HEK293 (cell line): ENCODE measurements around the gene WDFY2.

Experiments
- CTCF ChIA-PET: fragments of 350-600 bp; formaldehyde crosslinking; extraction: SDS; loops from one replicate; lab custom pipeline; 2021; ENCODE audit warnings: antibody characterized with exemption; lab: Yijun Ruan, JAX
- POLR2A ChIA-PET: fragments of 300-600 bp; formaldehyde crosslinking; extraction: SDS; loops from one replicate; lab custom pipeline; 2020; ENCODE audit warnings: antibody characterized with exemption, inconsistent platforms; lab: Yijun Ruan, JAX
- H3K27ac ChIP-seq: fragments of 200-500 bp; sonication (Bioruptor generic); 2 replicates; pipeline ENCODE4 v1.5.1; 2014; ENCODE audit warnings: low read depth, low read length, control low read depth, inconsistent platforms; ENCODE audit errors: extremely low read depth
- H3K36me3 ChIP-seq, 2 experiments: fragments of 200-500 bp in 1 of 2; sonication (Bioruptor generic) in 1 of 2; 1 replicate in 1 of 2; 2 replicates in 1 of 2; pipeline ENCODE4 v1.5.1; 2014 to 2017; ENCODE audit warnings: inconsistent platforms in 2 of 2, low read length in 2 of 2; ENCODE audit not compliant: control insufficient read depth in 2 of 2, insufficient read depth in 1 of 2
- H3K4me1 ChIP-seq: fragments of 200-500 bp; sonication (Bioruptor generic); 2 replicates; pipeline ENCODE4 v1.5.1; 2014; ENCODE audit warnings: mild to moderate bottlenecking, low read length, inconsistent platforms; ENCODE audit not compliant: control insufficient read depth, insufficient read depth
- H3K4me3 ChIP-seq: 2 replicates; pipeline ENCODE4 v1.5.1; 2011; ENCODE audit warnings: low read depth, mild to moderate bottlenecking, control low read depth, low read length, moderate library complexity
- H3K9me3 ChIP-seq: fragments of 200-500 bp; sonication (Bioruptor generic); 2 replicates; pipeline ENCODE4 v1.5.1; 2014; ENCODE audit warnings: low read depth, low read length, inconsistent platforms; ENCODE audit not compliant: control insufficient read depth, insufficient read depth
- BCL11B ChIP-seq: fragments of 450-650 bp; formaldehyde crosslinking; IDR thresholded peaks from 2 replicates; pipeline ENCODE4 v1.5.1; 2016; ENCODE audit warnings: low read depth, missing biosample characterization, missing genetic modification characterization
- GLI4 ChIP-seq: fragments of 450-650 bp; formaldehyde crosslinking; IDR thresholded peaks from 2 replicates; pipeline ENCODE4 v1.5.1; 2016; ENCODE audit warnings: missing biosample characterization, missing genetic modification characterization
- GLIS2 ChIP-seq: fragments of 450-650 bp; formaldehyde crosslinking; IDR thresholded peaks from 2 replicates; pipeline ENCODE4 v1.5.1; 2016; ENCODE audit warnings: missing biosample characterization, missing genetic modification characterization
- KLF16 ChIP-seq: fragments of 450-650 bp; formaldehyde crosslinking; IDR thresholded peaks from 2 replicates; pipeline ENCODE4 v1.5.1; 2017; ENCODE audit warnings: missing biosample characterization, missing genetic modification characterization
- KLF7 ChIP-seq: fragments of 450-650 bp; formaldehyde crosslinking; IDR thresholded peaks from 2 replicates; pipeline ENCODE4 v1.5.1; 2016; ENCODE audit warnings: missing biosample characterization, missing genetic modification characterization, borderline replicate concordance
- MEIS1 ChIP-seq: sonication (generic); formaldehyde crosslinking; IDR thresholded peaks from 2 replicates; pipeline ENCODE4 v1.8.1; 2022; ENCODE audit warnings: missing genetic modification reagents, mild to moderate bottlenecking, borderline replicate concordance
- YY1 ChIP-seq: fragments of 450-650 bp; formaldehyde crosslinking; IDR thresholded peaks from 2 replicates; pipeline ENCODE4 v1.5.1; 2018; ENCODE audit warnings: missing biosample characterization, missing genetic modification characterization
- ZBTB1 ChIP-seq: fragments of 450-650 bp; formaldehyde crosslinking; IDR thresholded peaks from 2 replicates; pipeline ENCODE4 v1.5.1; 2016; ENCODE audit warnings: missing biosample characterization, missing genetic modification characterization
- ZEB2 ChIP-seq: fragments of 450-650 bp; formaldehyde crosslinking; IDR thresholded peaks from 2 replicates; pipeline ENCODE4 v1.5.1; 2016; ENCODE audit warnings: missing biosample characterization, missing genetic modification characterization
- ZNF121 ChIP-seq: fragments of 450-650 bp; formaldehyde crosslinking; IDR thresholded peaks from 2 replicates; pipeline ENCODE4 v1.5.1; 2016; ENCODE audit warnings: missing biosample characterization, missing genetic modification characterization
- ZNF146 ChIP-seq: fragments of 450-650 bp; formaldehyde crosslinking; IDR thresholded peaks from 2 replicates; pipeline ENCODE4 v1.5.1; 2016; ENCODE audit warnings: missing biosample characterization, missing genetic modification characterization
- ZNF311 ChIP-seq: fragments of 450-650 bp; formaldehyde crosslinking; IDR thresholded peaks from 2 replicates; pipeline ENCODE4 v1.5.1; 2017; ENCODE audit warnings: missing biosample characterization, missing genetic modification characterization, borderline replicate concordance
- ZNF416 ChIP-seq: fragments of 450-650 bp; formaldehyde crosslinking; IDR thresholded peaks from 2 replicates; pipeline ENCODE4 v1.5.1; 2016; ENCODE audit warnings: missing biosample characterization, missing genetic modification characterization
- ZNF501 ChIP-seq: fragments of 450-650 bp; formaldehyde crosslinking; IDR thresholded peaks from 2 replicates; pipeline ENCODE4 v1.5.1; 2016; ENCODE audit warnings: missing biosample characterization, missing genetic modification characterization
- ZNF530 ChIP-seq: fragments of 450-650 bp; formaldehyde crosslinking; IDR thresholded peaks from 2 replicates; pipeline ENCODE4 v1.5.1; 2016; ENCODE audit warnings: low read depth, missing biosample characterization, missing genetic modification characterization
- ZNF548 ChIP-seq: fragments of 450-650 bp; formaldehyde crosslinking; IDR thresholded peaks from 2 replicates; pipeline ENCODE4 v1.5.1; 2016; ENCODE audit warnings: missing biosample characterization, missing genetic modification characterization
- ZNF555 ChIP-seq: fragments of 450-650 bp; formaldehyde crosslinking; conservative IDR thresholded peaks from 2 replicates; pipeline ENCODE4 v1.5.1; 2017; ENCODE audit warnings: missing biosample characterization, mild to moderate bottlenecking, missing genetic modification characterization, inconsistent platforms
- ZNF658 ChIP-seq: fragments of 450-650 bp; formaldehyde crosslinking; IDR thresholded peaks from 2 replicates; pipeline ENCODE4; 2016; ENCODE audit warnings: missing biosample characterization, missing genetic modification characterization
- ZNF660 ChIP-seq: fragments of 450-650 bp; IDR thresholded peaks from 2 replicates; pipeline ENCODE4 v1.5.1; 2018; ENCODE audit warnings: missing biosample characterization, mild to moderate bottlenecking, missing genetic modification characterization
- ZNF776 ChIP-seq: fragments of 450-650 bp; formaldehyde crosslinking; IDR thresholded peaks from 2 replicates; pipeline ENCODE4 v1.5.0; 2017; ENCODE audit warnings: missing biosample characterization, missing genetic modification characterization, borderline replicate concordance
- ZNF792 ChIP-seq: fragments of 450-650 bp; formaldehyde crosslinking; IDR thresholded peaks from 2 replicates; pipeline ENCODE4 v1.5.1; 2016; ENCODE audit warnings: missing biosample characterization, missing genetic modification characterization
- TF ChIP-seq, protein P1 (sequence below): fragments of 450-650 bp; formaldehyde crosslinking; IDR thresholded peaks from 2 replicates; pipeline ENCODE4 v1.5.1; 2016; ENCODE audit warnings: missing biosample characterization, missing genetic modification characterization
- TF ChIP-seq, protein P2 (sequence below): fragments of 450-650 bp; formaldehyde crosslinking; IDR thresholded peaks from 2 replicates; pipeline ENCODE4 v1.5.1; 2016; ENCODE audit warnings: missing biosample characterization, missing genetic modification characterization
- TF ChIP-seq, protein P3 (sequence below): fragments of 450-650 bp; formaldehyde crosslinking; IDR thresholded peaks from 2 replicates; pipeline ENCODE4 v1.5.1; 2016; ENCODE audit warnings: missing biosample characterization, missing genetic modification characterization
- TF ChIP-seq, protein P4 (sequence below): fragments of 450-650 bp; formaldehyde crosslinking; IDR thresholded peaks from 2 replicates; pipeline ENCODE4 v1.5.1; 2016; ENCODE audit warnings: missing biosample characterization, missing genetic modification characterization, borderline replicate concordance

The WDFY2 gene

DNA sequence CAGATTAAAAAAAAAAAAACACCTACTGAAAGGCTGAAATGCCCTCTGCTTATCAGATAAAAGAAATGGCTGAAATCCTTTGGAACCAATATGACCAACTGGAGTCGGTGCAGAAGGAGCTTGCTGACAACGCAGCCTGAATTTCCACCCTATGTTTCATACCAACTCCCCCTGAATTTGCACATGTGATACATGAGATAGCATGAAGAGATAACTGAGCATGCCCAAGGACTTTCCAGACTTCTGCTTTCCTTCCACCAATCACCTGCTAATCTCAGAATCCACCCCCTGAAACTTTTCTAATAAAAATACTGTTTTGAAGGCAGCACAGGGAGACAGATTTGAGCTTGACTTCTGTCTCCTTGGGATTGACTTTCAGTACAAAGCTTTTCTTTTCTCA lies 32.2 kb upstream of the WDFY2 start:
- Histone ChIP-seq H3K9me3 (no peaks in the 10 kb centered on the region), H3K36me3 (no peaks in the 10 kb centered on the region), H3K4me1 (peaks cover 2% of the 10 kb centered on the region), H3K27ac (no peak overlapping the region), H3K4me3 (no peak overlapping the region)
- TF ChIP-seq ZNF548 (no peak), GLIS2 (no peak), ZNF311 (no peak), MEIS1 (CRISPR knock-in tag) (no peak), BCL11B (tag by site-specific recombination) (no peak), KLF7 (tag by site-specific recombination) (no peak), ZNF416 (tag by site-specific recombination) (no peak), ZNF501 (tag by site-specific recombination) (no peak), YY1 (tag by site-specific recombination) (no peak), ZNF658 (no peak), ZNF776 (no peak)
- TF ChIP-seq, protein P1, sequence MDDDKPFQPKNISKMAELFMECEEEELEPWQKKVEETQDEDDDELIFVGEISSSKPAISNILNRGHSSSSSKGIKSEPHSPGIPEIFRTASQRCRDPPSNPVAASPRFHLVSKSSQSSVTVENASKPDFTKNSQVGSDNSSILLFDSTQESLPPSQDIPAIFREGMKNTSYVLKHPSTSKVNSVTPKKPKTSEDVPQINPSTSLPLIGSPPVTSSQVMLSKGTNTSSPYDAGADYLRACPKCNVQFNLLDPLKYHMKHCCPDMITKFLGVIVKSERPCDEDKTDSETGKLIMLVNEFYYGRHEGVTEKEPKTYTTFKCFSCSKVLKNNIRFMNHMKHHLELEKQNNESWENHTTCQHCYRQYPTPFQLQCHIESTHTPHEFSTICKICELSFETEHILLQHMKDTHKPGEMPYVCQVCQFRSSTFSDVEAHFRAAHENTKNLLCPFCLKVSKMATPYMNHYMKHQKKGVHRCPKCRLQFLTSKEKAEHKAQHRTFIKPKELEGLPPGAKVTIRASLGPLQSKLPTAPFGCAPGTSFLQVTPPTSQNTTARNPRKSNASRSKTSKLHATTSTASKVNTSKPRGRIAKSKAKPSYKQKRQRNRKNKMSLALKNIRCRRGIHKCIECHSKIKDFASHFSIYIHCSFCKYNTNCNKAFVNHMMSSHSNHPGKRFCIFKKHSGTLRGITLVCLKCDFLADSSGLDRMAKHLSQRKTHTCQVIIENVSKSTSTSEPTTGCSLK (tag by site-specific recombination): no peak
- ChIA-PET POLR2A (no interaction called here), CTCF (interaction anchor here (0.6 kb wide), 1 partner anchor 281 kb away, joined by 3 read pairs; no protein-coding TSS in a partner anchor)

DNA sequence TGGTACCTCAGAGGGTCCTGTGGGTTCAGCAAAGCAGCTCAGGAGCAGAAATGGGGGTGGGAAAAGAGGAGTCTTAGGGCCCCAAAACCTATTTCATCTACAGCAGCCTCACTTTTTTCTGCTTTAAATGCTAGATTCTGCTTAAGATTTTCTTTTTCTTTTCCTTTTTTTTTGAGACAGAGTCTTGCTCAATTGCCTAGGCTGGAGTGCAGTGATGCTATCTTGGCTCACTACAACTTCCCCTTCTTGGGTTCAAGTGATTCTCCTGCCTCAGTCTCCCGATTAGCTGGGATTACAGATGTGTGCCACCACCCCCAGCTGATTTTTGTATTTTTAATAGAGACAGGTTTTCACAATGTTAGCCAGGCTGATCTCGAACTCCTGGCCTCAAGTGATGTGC lies 30.7 kb upstream of the WDFY2 start:
- Histone ChIP-seq H3K27ac (no peak overlapping the region), H3K36me3 (no peaks in the 10 kb centered on the region), H3K9me3 (no peaks in the 10 kb centered on the region), H3K4me3 (no peak overlapping the region), H3K4me1 (peaks cover 2% of the 10 kb centered on the region)
- ChIA-PET CTCF (no interaction called here), POLR2A (no interaction called here)
- TF ChIP-seq ZEB2 (tag by site-specific recombination): no peak
- no peak for TF ChIP-seq ZNF146 (tag by site-specific recombination)
- TF ChIP-seq ZNF530 (tag by site-specific recombination): no peak
- TF ChIP-seq, protein P2, sequence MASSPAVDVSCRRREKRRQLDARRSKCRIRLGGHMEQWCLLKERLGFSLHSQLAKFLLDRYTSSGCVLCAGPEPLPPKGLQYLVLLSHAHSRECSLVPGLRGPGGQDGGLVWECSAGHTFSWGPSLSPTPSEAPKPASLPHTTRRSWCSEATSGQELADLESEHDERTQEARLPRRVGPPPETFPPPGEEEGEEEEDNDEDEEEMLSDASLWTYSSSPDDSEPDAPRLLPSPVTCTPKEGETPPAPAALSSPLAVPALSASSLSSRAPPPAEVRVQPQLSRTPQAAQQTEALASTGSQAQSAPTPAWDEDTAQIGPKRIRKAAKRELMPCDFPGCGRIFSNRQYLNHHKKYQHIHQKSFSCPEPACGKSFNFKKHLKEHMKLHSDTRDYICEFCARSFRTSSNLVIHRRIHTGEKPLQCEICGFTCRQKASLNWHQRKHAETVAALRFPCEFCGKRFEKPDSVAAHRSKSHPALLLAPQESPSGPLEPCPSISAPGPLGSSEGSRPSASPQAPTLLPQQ (tag by site-specific recombination): no peak
- TF ChIP-seq ZNF660 (tag by site-specific recombination): no peak
- no peak for TF ChIP-seq YY1 (tag by site-specific recombination)
- no peak for TF ChIP-seq GLI4
- no peak for TF ChIP-seq ZNF658
- no peak for TF ChIP-seq ZNF792 (tag by site-specific recombination)
- TF ChIP-seq ZNF121 (tag by site-specific recombination): no peak
- TF ChIP-seq ZNF555 (tag by site-specific recombination): no peak

DNA sequence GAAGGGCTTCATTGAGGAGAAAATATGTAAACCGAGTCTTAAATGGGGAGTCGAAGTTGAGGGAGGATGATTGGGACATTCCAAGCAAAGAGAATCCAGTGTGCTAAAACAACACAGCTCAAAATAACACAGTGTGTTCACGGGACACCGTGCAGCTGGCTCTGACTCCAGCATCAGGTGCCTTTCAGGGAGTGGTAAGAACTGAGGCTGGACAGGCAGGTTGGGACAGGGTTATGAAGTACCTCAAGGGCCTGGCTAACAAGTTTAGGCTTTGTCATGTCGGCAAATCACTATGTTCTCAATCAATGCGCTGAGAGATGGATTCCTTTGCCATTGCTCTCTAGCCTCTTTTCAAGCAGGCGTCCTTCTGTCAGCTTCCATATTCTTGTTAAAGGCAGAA lies 27.5 kb upstream of the WDFY2 start:
- H3K36me3 ChIP-seq: no peaks in the 10 kb centered on the region
- no peaks in the 10 kb centered on the region for H3K9me3 ChIP-seq
- H3K4me3 ChIP-seq: no peak overlapping the region
- ChIA-PET CTCF (no interaction called here), POLR2A (interaction anchor here (1.0 kb wide), 1 partner anchor 112 kb away, joined by 5 read pairs; no protein-coding TSS in a partner anchor)
- no peaks in the 10 kb centered on the region for H3K4me1 ChIP-seq
- no peak overlapping the region for H3K27ac ChIP-seq
- TF ChIP-seq, protein P3, sequence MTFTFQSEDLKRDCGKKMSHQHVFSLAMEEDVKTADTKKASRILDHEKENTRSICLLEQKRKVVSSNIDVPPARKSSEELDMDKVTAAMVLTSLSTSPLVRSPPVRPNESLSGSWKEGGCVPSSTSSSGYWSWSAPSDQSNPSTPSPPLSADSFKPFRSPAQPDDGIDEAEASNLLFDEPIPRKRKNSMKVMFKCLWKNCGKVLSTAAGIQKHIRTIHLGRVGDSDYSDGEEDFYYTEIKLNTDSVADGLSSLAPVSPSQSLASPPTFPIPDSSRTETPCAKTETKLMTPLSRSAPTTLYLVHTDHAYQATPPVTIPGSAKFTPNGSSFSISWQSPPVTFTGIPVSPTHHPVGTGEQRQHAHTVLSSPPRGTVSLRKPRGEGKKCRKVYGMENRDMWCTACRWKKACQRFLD (tag by site-specific recombination): no peak
- TF ChIP-seq, protein P4, sequence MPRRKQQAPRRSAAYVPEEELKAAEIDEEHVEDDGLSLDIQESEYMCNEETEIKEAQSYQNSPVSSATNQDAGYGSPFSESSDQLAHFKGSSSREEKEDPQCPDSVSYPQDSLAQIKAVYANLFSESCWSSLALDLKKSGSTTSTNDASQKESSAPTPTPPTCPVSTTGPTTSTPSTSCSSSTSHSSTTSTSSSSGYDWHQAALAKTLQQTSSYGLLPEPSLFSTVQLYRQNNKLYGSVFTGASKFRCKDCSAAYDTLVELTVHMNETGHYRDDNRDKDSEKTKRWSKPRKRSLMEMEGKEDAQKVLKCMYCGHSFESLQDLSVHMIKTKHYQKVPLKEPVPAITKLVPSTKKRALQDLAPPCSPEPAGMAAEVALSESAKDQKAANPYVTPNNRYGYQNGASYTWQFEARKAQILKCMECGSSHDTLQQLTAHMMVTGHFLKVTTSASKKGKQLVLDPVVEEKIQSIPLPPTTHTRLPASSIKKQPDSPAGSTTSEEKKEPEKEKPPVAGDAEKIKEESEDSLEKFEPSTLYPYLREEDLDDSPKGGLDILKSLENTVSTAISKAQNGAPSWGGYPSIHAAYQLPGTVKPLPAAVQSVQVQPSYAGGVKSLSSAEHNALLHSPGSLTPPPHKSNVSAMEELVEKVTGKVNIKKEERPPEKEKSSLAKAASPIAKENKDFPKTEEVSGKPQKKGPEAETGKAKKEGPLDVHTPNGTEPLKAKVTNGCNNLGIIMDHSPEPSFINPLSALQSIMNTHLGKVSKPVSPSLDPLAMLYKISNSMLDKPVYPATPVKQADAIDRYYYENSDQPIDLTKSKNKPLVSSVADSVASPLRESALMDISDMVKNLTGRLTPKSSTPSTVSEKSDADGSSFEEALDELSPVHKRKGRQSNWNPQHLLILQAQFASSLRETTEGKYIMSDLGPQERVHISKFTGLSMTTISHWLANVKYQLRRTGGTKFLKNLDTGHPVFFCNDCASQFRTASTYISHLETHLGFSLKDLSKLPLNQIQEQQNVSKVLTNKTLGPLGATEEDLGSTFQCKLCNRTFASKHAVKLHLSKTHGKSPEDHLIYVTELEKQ (tag by site-specific recombination): no peak
- TF ChIP-seq KLF16 (tag by site-specific recombination) (no peak), ZNF416 (tag by site-specific recombination) (no peak), MEIS1 (CRISPR knock-in tag) (no peak), ZBTB1 (tag by site-specific recombination) (no peak)
